HepG2 (cell line): ENCODE data around the gene GATD1. TPM values are rescaled to one million over a fixed set of nuclear protein-coding genes. Genes with fewer than 3 reads are reported as not detected.

Experiments used
- AHR ChIP-seq: IDR thresholded peaks from 2 replicates; pipeline ENCODE4 v1.6.1; 2018; ENCODE audit warnings: missing genetic modification reagents, missing compliant biosample characterization
- ARNTL ChIP-seq: sonication (generic); formaldehyde crosslinking; IDR thresholded peaks from 2 replicates; pipeline ENCODE4 v1.4.0; 2020; ENCODE audit warnings: mild to moderate bottlenecking, missing genetic modification reagents
- BCL6 ChIP-seq: IDR thresholded peaks from 2 replicates; pipeline ENCODE4 v1.6.1; 2016; ENCODE audit warnings: missing genetic modification reagents, missing compliant biosample characterization
- GTF2F1 ChIP-seq: fragments of 150-350 bp; IDR thresholded peaks from 2 replicates; pipeline ENCODE4 v1.6.1; 2014; ENCODE audit warnings: low read length
- NR2F6 ChIP-seq, 2 experiments: IDR thresholded peaks; 2 replicates each; pipeline ENCODE4 v1.6.1; 2016; ENCODE audit warnings: antibody characterized with exemption in 1 of 2, mild to moderate bottlenecking in 1 of 2
- PATZ1 ChIP-seq: sonication (generic); formaldehyde crosslinking; IDR thresholded peaks from 2 replicates; pipeline ENCODE4 v1.4.0; 2020; ENCODE audit warnings: missing genetic modification reagents
- RERE ChIP-seq: IDR thresholded peaks from 2 replicates; pipeline ENCODE4 v1.6.1; 2016; ENCODE audit warnings: low read depth, missing genetic modification reagents, missing compliant biosample characterization
- SALL2 ChIP-seq: sonication (generic); formaldehyde crosslinking; IDR thresholded peaks from 2 replicates; pipeline ENCODE4 v1.8.1; 2023; ENCODE audit warnings: mild to moderate bottlenecking, missing genetic modification reagents, inconsistent platforms
- SMAD9 ChIP-seq: sonication (generic); formaldehyde crosslinking; IDR thresholded peaks from 2 replicates; pipeline ENCODE4 v1.5.1; 2020; ENCODE audit warnings: mild to moderate bottlenecking, missing genetic modification reagents
- SP1 ChIP-seq, 2 experiments: fragments of 450-650 bp in 1 of 2; sonication (generic) in 1 of 2; formaldehyde crosslinking in 1 of 2; IDR thresholded peaks; 2 replicates each; pipeline versions ENCODE4 v1.4.0 to v1.6.1; 2016 to 2020; ENCODE audit warnings: missing genetic modification reagents in 1 of 2
- SRSF9 ChIP-seq: fragments of 200-400 bp; formaldehyde crosslinking; IDR thresholded peaks from 2 replicates; pipeline ENCODE4 v1.6.1; 2018; ENCODE audit warnings: borderline replicate concordance, mild to moderate bottlenecking, low read depth, low read length; ENCODE audit not compliant: insufficient read depth, poor library complexity, severe bottlenecking
- TAF1 ChIP-seq: sonication (generic); formaldehyde crosslinking; IDR thresholded peaks from 2 replicates; pipeline ENCODE4 v1.4.0; 2020; ENCODE audit warnings: missing genetic modification reagents
- ZFX ChIP-seq: sonication (generic); formaldehyde crosslinking; IDR thresholded peaks from 2 replicates; pipeline ENCODE4 v1.4.0; 2020; ENCODE audit warnings: mild to moderate bottlenecking, low read depth, missing genetic modification reagents, moderate library complexity
- ZNF616 ChIP-seq: sonication (generic); formaldehyde crosslinking; IDR thresholded peaks from 2 replicates; pipeline ENCODE4 v1.5.0; 2020; ENCODE audit warnings: low read depth, mild to moderate bottlenecking, missing genetic modification reagents
- ZNF644 ChIP-seq: IDR thresholded peaks from 2 replicates; pipeline ENCODE4 v1.6.1; 2016; ENCODE audit warnings: low read depth
- ZNF747 ChIP-seq: sonication (generic); formaldehyde crosslinking; IDR thresholded peaks from 2 replicates; pipeline ENCODE4 v1.8.1; 2023; ENCODE audit warnings: missing genetic modification reagents, mild to moderate bottlenecking, borderline replicate concordance
- ZNF772 ChIP-seq: sonication (generic); formaldehyde crosslinking; IDR thresholded peaks from 2 replicates; pipeline ENCODE4 v1.5.0; 2020; ENCODE audit warnings: mild to moderate bottlenecking, missing genetic modification reagents
- polyA plus RNA-seq, 8 experiments: library from polyadenylated mRNA; depleted of rRNA in 3 of 8; stranded (reverse) in 7 of 8; unstranded in 1 of 8; fragments of >200 nt; fragmentation: Illumina TruSeq in 4 of 8; extraction: Trizol in 4 of 8; gene quantifications; 2 replicates each; pipeline versions ENCODE4 v1.2.1 to v1.2.3, GENCODE V29; 2011 to 2016; ENCODE audit warnings: low read depth in 4 of 8, missing spikeins in 1 of 8, mixed read lengths in 1 of 8; ENCODE audit not compliant: insufficient read depth in 1 of 8
- total RNA-seq, 5 experiments: library from RNA; depleted of rRNA; stranded (reverse); fragments of >200 nt; fragmentation: Illumina TruSeq; extraction: Trizol; gene quantifications; 2 replicates each; pipeline ENCODE4 v1.2.3, GENCODE V29; 2016; ENCODE audit warnings: low read depth in 1 of 5
- TF ChIP-seq, protein P1 (sequence below): sonication (generic); formaldehyde crosslinking; IDR thresholded peaks from 2 replicates; pipeline ENCODE4 v1.8.0; 2022; ENCODE audit warnings: missing genetic modification reagents, mild to moderate bottlenecking, moderate library complexity, borderline replicate concordance
- TF ChIP-seq, protein P2 (sequence below): sonication (generic); formaldehyde crosslinking; IDR thresholded peaks from 2 replicates; pipeline ENCODE4 v1.8.1; 2023; ENCODE audit warnings: mild to moderate bottlenecking, missing genetic modification reagents

The GATD1 gene
- total and polyA plus RNA-seq, 2 of the 13 experiments (the other 11 are each of a cell fraction or from before 2014, with no cell fraction given) = 31.3 to 60.5 TPM

DNA sequence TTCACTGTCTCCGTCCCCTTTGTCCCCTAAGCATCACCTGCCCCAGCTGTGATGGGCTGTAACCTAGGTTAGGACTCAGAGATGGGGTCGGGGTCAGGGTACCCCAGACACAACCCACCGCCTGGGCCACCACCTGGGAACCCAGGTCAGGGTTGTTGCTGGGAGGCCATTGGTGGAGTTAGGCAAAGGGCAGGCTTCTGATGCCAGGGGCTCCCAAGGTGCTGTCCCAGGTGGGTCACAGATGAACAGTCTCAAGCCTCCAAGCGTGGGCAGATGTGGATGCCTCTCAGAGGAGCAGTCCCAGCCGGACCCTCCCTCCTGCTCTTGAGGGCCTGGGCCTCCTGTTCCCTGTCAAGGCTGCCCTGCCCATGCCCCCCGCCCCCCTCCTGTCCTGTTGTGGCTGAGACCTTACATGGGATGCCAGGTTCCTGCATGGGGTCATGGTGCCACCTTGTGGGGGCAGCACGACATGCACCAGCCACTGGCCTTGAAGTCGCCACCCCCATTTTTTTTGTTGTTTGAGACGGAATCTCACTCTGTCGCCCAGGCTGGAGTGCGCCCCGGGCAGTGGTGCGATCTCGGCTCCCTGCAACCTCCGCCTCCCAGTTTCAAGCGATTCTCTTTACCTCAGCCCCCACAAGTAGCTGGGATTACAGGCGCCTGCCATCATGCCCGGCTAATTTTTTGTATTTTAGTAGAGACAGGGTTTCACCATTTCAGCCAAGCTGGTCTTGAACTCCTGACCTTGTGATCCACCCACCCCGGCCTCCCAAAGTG lies 12.1 kb downstream of the GATD1 start (continued):
- TF ChIP-seq ZNF772 (CRISPR knock-in tag) (no peak), ZNF644 (CRISPR knock-in tag) (no peak), GTF2F1 (no peak), PATZ1 (CRISPR knock-in tag) (peak; percentile 37; the same call in 1 of the 2 replicates), NR2F6 (IDR thresholded peaks at IDR 0.05) (no peak), NR2F6 (CRISPR knock-in tag; IDR thresholded peaks at IDR 0.05) (no peak), SP1 (IDR thresholded peaks at IDR 0.05) (no peak), SP1 (CRISPR knock-in tag; IDR thresholded peaks at IDR 0.05) (no peak), ZFX (CRISPR knock-in tag) (peak; percentile 27; the same call in 1 of the 2 replicates), SRSF9 (no peak), ZNF616 (CRISPR knock-in tag) (no peak), SMAD9 (CRISPR knock-in tag) (no peak), ARNTL (CRISPR knock-in tag) (no peak), ZNF747 (CRISPR knock-in tag) (no peak), SALL2 (CRISPR knock-in tag) (no peak), RERE (no peak), AHR (CRISPR knock-in tag) (no peak), TAF1 (CRISPR knock-in tag) (no peak), BCL6 (CRISPR knock-in tag) (no peak)
- TF ChIP-seq, protein P1, sequence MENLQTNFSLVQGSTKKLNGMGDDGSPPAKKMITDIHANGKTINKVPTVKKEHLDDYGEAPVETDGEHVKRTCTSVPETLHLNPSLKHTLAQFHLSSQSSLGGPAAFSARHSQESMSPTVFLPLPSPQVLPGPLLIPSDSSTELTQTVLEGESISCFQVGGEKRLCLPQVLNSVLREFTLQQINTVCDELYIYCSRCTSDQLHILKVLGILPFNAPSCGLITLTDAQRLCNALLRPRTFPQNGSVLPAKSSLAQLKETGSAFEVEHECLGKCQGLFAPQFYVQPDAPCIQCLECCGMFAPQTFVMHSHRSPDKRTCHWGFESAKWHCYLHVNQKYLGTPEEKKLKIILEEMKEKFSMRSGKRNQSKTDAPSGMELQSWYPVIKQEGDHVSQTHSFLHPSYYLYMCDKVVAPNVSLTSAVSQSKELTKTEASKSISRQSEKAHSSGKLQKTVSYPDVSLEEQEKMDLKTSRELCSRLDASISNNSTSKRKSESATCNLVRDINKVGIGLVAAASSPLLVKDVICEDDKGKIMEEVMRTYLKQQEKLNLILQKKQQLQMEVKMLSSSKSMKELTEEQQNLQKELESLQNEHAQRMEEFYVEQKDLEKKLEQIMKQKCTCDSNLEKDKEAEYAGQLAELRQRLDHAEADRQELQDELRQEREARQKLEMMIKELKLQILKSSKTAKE = no peak
- TF ChIP-seq, protein P2, sequence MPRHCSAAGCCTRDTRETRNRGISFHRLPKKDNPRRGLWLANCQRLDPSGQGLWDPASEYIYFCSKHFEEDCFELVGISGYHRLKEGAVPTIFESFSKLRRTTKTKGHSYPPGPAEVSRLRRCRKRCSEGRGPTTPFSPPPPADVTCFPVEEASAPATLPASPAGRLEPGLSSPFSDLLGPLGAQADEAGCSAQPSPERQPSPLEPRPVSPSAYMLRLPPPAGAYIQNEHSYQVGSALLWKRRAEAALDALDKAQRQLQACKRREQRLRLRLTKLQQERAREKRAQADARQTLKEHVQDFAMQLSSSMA (CRISPR knock-in tag) = no peak
